K562 (cell line): ENCODE measurements around the gene HECW1. TPM values are rescaled to one million over a fixed set of nuclear protein-coding genes. Genes with fewer than 3 reads are reported as not detected.

Experiments
- ATAC-seq: fragments of 200-7000 bp; cut with Tn5 transposase; 3 replicates; pipeline ENCODE4 v1.9.1; 2020; ENCODE audit warnings: moderate library complexity
- BruUV-seq: library from RNA; stranded (reverse); fragments of 400-500 nt; replicated peaks from 2 replicates; lab custom pipeline; 2021; lab: Mats Ljungman, UMichigan
- CTCF ChIA-PET: fragments of 300-600 bp; formaldehyde crosslinking; extraction: SDS; loops from one replicate; lab custom pipeline; 2021; ENCODE audit warnings: low intra/inter-chr PET ratio; lab: Yijun Ruan, JAX
- POLR2A ChIA-PET: fragments of 300-600, 350-650 bp; sonication (Branson Sonifier 250); formaldehyde crosslinking; extraction: SDS; loops from one replicate; lab custom pipeline; 2021; ENCODE audit warnings: antibody characterized with exemption, inconsistent platforms; lab: Yijun Ruan, JAX
- DNase-seq, 4 experiments: peaks; one replicate each; pipeline versions ENCODE4 v3.0.0 to v3.0.0-alpha.2; 2011 to 2018; ENCODE audit warnings: low spot score in 3 of 4, mixed read lengths in 3 of 4; ENCODE audit errors: extremely low read depth in 1 of 4
- FAIRE-seq: peaks from 2 replicates; lab custom pipeline; 2011; peaks lifted over from hg19 to GRCh38; lab: Jason Lieb, UNC
- H2AFZ ChIP-seq: 2 replicates; pipeline ENCODE4 v1.6.0; 2011; ENCODE audit warnings: low read depth, low read length, control low read depth, inconsistent platforms
- H3K27ac ChIP-seq: fragments of 200-600 bp; 3 replicates; pipeline ENCODE4 v1.8.0; 2011; ENCODE audit warnings: low read depth, mild to moderate bottlenecking, control low read depth, inconsistent platforms, low read length, moderate library complexity, mixed read lengths; ENCODE audit errors: extremely low read depth
- H3K27me3 ChIP-seq, 2 experiments: fragments of 300-600 bp in 1 of 2; 2 replicates in 1 of 2; 3 replicates in 1 of 2; pipeline versions ENCODE4 v1.6.0 to v1.8.0; 2011; ENCODE audit warnings: inconsistent platforms in 2 of 2, low read length in 2 of 2, mild to moderate bottlenecking in 1 of 2, mixed read lengths in 1 of 2, moderate library complexity in 1 of 2; ENCODE audit not compliant: control insufficient read depth in 2 of 2, insufficient read depth in 2 of 2
- H3K36me3 ChIP-seq: fragments of 300-600 bp; 3 replicates; pipeline ENCODE4 v1.8.0; 2011; ENCODE audit warnings: mild to moderate bottlenecking, low read length, inconsistent platforms; ENCODE audit not compliant: control insufficient read depth, insufficient read depth
- H3K4me1 ChIP-seq, 2 experiments: fragments of 200-600 bp in 1 of 2; replicated peaks in 1 of 2; 2 replicates in 1 of 2; 3 replicates in 1 of 2; pipeline versions ENCODE4 v1.5.1 to v1.8.0; 2011; ENCODE audit warnings: inconsistent platforms in 2 of 2, low read length in 2 of 2, mild to moderate bottlenecking in 1 of 2, mixed read lengths in 1 of 2, moderate library complexity in 1 of 2; ENCODE audit not compliant: control insufficient read depth in 2 of 2, insufficient read depth in 2 of 2
- H3K4me2 ChIP-seq: 2 replicates; pipeline ENCODE4 v1.6.1; 2011; ENCODE audit warnings: low read length, control low read depth, inconsistent platforms, mixed read lengths; ENCODE audit not compliant: insufficient read depth
- H3K4me3 ChIP-seq: fragments of 200-600 bp; sonication (generic), shearing (Covaris generic); 2 replicates; pipeline ENCODE4 v1.5.1; 2016; ENCODE audit warnings: control low read depth, inconsistent platforms
- H3K79me2 ChIP-seq: fragments of 200-600 bp; 3 replicates; pipeline ENCODE4 v1.8.0; 2011; ENCODE audit warnings: low read length, inconsistent platforms; ENCODE audit not compliant: control insufficient read depth, insufficient read depth
- H3K9ac ChIP-seq, 2 experiments: 2 replicates each; pipeline versions ENCODE4 v1.6.0 to v1.6.1; 2011; ENCODE audit warnings: low read depth in 2 of 2, low read length in 2 of 2, control low read depth in 1 of 2, inconsistent platforms in 1 of 2, mild to moderate bottlenecking in 1 of 2, mixed read lengths in 1 of 2; ENCODE audit not compliant: insufficient read depth in 1 of 2
- H3K9me1 ChIP-seq: one replicate; pipeline ENCODE4 v1.6.0; 2011; ENCODE audit warnings: inconsistent platforms, mild to moderate bottlenecking, low read length, moderate library complexity; ENCODE audit not compliant: control insufficient read depth, insufficient read depth
- H3K9me3 ChIP-seq: replicated peaks from 2 replicates; pipeline ENCODE4 v1.5.1; 2011; ENCODE audit warnings: low read depth, low read length, inconsistent platforms; ENCODE audit not compliant: control insufficient read depth, insufficient read depth
- H4K20me1 ChIP-seq: replicated peaks from 2 replicates; pipeline ENCODE4 v1.6.1; 2011; ENCODE audit warnings: low read length, inconsistent platforms, mixed read lengths; ENCODE audit not compliant: control insufficient read depth, insufficient read depth
- CBX3 ChIP-seq, 2 experiments: IDR thresholded peaks; 1 replicate in 1 of 2; 2 replicates in 1 of 2; pipeline ENCODE4 v1.6.1; 2012; ENCODE audit warnings: inconsistent platforms in 2 of 2, low read length in 2 of 2, borderline replicate concordance in 1 of 2, control low read depth in 1 of 2
- EGR1 ChIP-seq: fragments of 450-650 bp; conservative IDR thresholded peaks from 2 replicates; pipeline ENCODE4 v1.6.1; 2017; ENCODE audit warnings: mild to moderate bottlenecking
- ELF2 ChIP-seq: fragments of 250-450 bp; sonication (Bioruptor Pico); IDR thresholded peaks from 2 replicates; pipeline ENCODE4 v1.5.0; 2021; ENCODE audit warnings: mild to moderate bottlenecking
- FOXP4 ChIP-seq: sonication (generic); formaldehyde crosslinking; IDR thresholded peaks from 2 replicates; pipeline ENCODE4 v1.8.0; 2022; ENCODE audit warnings: mild to moderate bottlenecking, missing genetic modification reagents, borderline replicate concordance
- HSF4 ChIP-seq: fragments of 250-450 bp; sonication (Bioruptor Pico); IDR thresholded peaks from 2 replicates; pipeline ENCODE4 v2.1.2; 2022; ENCODE audit warnings: mild to moderate bottlenecking, moderate library complexity, borderline replicate concordance
- NCOR1 ChIP-seq: fragments of 450-650 bp; IDR thresholded peaks from 2 replicates; pipeline ENCODE4 v1.6.1; 2016; ENCODE audit warnings: mild to moderate bottlenecking, moderate library complexity
- NUFIP1 ChIP-seq: fragments of 450-650 bp; IDR thresholded peaks from 2 replicates; pipeline ENCODE4 v1.6.1; 2018; ENCODE audit not compliant: partially characterized antibody
- SMARCA5 ChIP-seq: fragments of 450-650 bp; IDR thresholded peaks from 2 replicates; pipeline ENCODE4 v1.6.1; 2016
- SRF ChIP-seq, 2 experiments: fragments of 250-450, 450-650 bp in 1 of 2; sonication (Bioruptor Pico) in 1 of 2; sonication (generic) in 1 of 2; formaldehyde crosslinking; IDR thresholded peaks; 2 replicates each; pipeline versions ENCODE4 v1.5.0 to v1.5.1; 2020 to 2022; ENCODE audit warnings: mild to moderate bottlenecking in 1 of 2, missing genetic modification reagents in 1 of 2
- ZBTB26 ChIP-seq: fragments of 450-650 bp; formaldehyde crosslinking; IDR thresholded peaks from 2 replicates; pipeline ENCODE4 v1.4.0; 2022; ENCODE audit warnings: missing genetic modification characterization
- ZNF354B ChIP-seq: fragments of 250-450 bp; sonication (Bioruptor Pico); IDR thresholded peaks from 2 replicates; pipeline ENCODE4 v1.4.0; 2020
- ZNF609 ChIP-seq: sonication (generic); formaldehyde crosslinking; IDR thresholded peaks from 2 replicates; pipeline ENCODE4 v1.8.1; 2023; ENCODE audit warnings: missing genetic modification reagents, mild to moderate bottlenecking, borderline replicate concordance
- ZNF76 ChIP-seq: fragments of 250-450 bp; sonication (Bioruptor Pico); IDR thresholded peaks from 2 replicates; pipeline ENCODE4 v1.4.0; 2020; ENCODE audit warnings: mild to moderate bottlenecking, moderate library complexity, borderline replicate concordance
- WGBS: fragments of 100-300 bp; shearing (Covaris generic); methylation state at CpG from one replicate; pipeline ENCODE4 v1.1.6; 2016; ENCODE audit warnings: low coverage, mixed read lengths; ENCODE audit not compliant: insufficient coverage; ENCODE audit errors: missing lambda C conversion rate; 5-methylcytosine and 5-hydroxymethylcytosine counted together
- in situ Hi-C: fragments of 300-500 bp; cut with MboI; formaldehyde crosslinking; loops from 4 replicates; pipeline ENCODE4 v1.15.0; 2018; ENCODE audit warnings: inconsistent platforms, mixed read lengths
- intact Hi-C: fragments of 100-400 bp; cut with micrococcal nuclease; formaldehyde crosslinking; loops from 2 replicates; pipeline ENCODE4 v1.14.2; 2022
- polyA plus RNA-seq, 8 experiments: library from polyadenylated mRNA; depleted of rRNA in 4 of 8; stranded (reverse) in 5 of 8; unstranded in 3 of 8; fragments of >200 nt; fragmentation: Nextera tagmentation in 2 of 8; fragmentation: Illumina TruSeq in 1 of 8; extraction: Ambion mirVana in 2 of 8; extraction: Trizol in 1 of 8; gene quantifications; 2 replicates each; pipeline versions ENCODE4 v1.2.1 to v1.2.3, GENCODE V29; 2011 to 2014; ENCODE audit warnings: inconsistent platforms in 1 of 8, missing spikeins in 1 of 8
- total RNA-seq, 7 experiments: library from RNA; depleted of rRNA in 6 of 7; stranded (reverse); fragments of >200 nt in 6 of 7; fragmentation: Illumina TruSeq in 2 of 7; extraction: Trizol in 2 of 7; gene quantifications; 2 replicates each; pipeline versions ENCODE4 v1.2.1 to v1.2.3, GENCODE V29; 2011 to 2021; ENCODE audit warnings: low replicate concordance in 1 of 7

HECW1 gene
- total and polyA plus RNA-seq, 9 of the 15 experiments (the other 6 are each of a cell fraction or from before 2014, with no cell fraction given) = 0.07 to 0.31 (median 0.13) TPM; not detected in 4

- BruUV-seq = no TSS peak
- Histone ChIP-seq H3K36me3 (no peaks in the 10 kb centered on the region), H3K27me3 (peaks cover 24 to 29% of the 10 kb centered on the region in 2 experiments), H3K9me3 (no peaks in the 10 kb centered on the region), H3K4me1 (no peaks in the 10 kb centered on the region; a peak in 1 of 5 replicates), H3K79me2 (no peaks in the 10 kb centered on the region), H3K27ac (no peak overlapping the region), H4K20me1 (no peaks in the 10 kb centered on the region), H3K4me3 (no peak overlapping the region), H3K4me2 (no peak overlapping the region), H3K9me1 (peaks cover 2% of the 10 kb centered on the region), H3K9ac (no peak overlapping the region), H2AFZ (no peak overlapping the region)
- no peak for TF ChIP-seq ZNF354B (CRISPR knock-in tag)
- no peak for TF ChIP-seq FOXP4 (CRISPR knock-in tag)
- no peak for TF ChIP-seq HSF4 (CRISPR knock-in tag)
- no peak for TF ChIP-seq ELF2 (CRISPR knock-in tag)
- no peak for TF ChIP-seq ZNF76
- TF ChIP-seq ZNF609 (CRISPR knock-in tag) = no peak
- TF ChIP-seq ZBTB26 = no peak
- no peak for TF ChIP-seq EGR1
- no peak for TF ChIP-seq SRF (CRISPR knock-in tag; IDR thresholded peaks at IDR 0.05)
- TF ChIP-seq CBX3 (IDR thresholded peaks at IDR 0.05; ENCODE audit: borderline replicate concordance in 1 of 2, low read length in 2 of 2) = no peak
- TF ChIP-seq NCOR1 = no peak
- TF ChIP-seq SMARCA5 = no peak
- TF ChIP-seq NUFIP1 = no peak
- ChIA-PET CTCF (no interaction called here), POLR2A (no interaction called here)
- DNase-seq = no peak
- 4% methylated on average over 3 of the region's 3 CpGs for WGBS
- no peak for ATAC-seq
- FAIRE-seq = no peak
- intact Hi-C loops (no loop called here), in situ Hi-C loops (no loop called here)
Observed at GRCh38 chr7:43124388-43124787, 11.9 kb downstream of the HECW1 start.
